Activated CD4-positive, CD25-positive, alpha-beta regulatory T cell treated with anti-CD3 and anti-CD28 coated beads, Interleukin-2, amount 50 U/mL, for 16 hours (primary cell): ENCODE data around the gene TSPAN7.

Source experiments
- DNase-seq: peaks from one replicate; pipeline ENCODE4 v3.0.0-alpha.2; 2020; ENCODE audit warnings: low read depth, low spot score

The TSPAN7 gene

GRCh38 chrX:38594434-38594833 lies 33.1 kb downstream of the TSPAN7 start:
- DNase-seq: no peak

GRCh38 chrX:38595801-38596200 lies 34.5 kb downstream of the TSPAN7 start:
- DNase-seq: no peak

- no peak for DNase-seq
These were observed 35.6 kb downstream of the TSPAN7 start for GRCh38 chrX:38596939-38597338.

GRCh38 chrX:38599796-38600755 lies 38.7 kb downstream of the TSPAN7 start:
- DNase-seq: no peak

GRCh38 chrX:38601866-38602265 lies 40.5 kb downstream of the TSPAN7 start:
- no peak for DNase-seq

- no peak for DNase-seq
These were observed 45.5 kb downstream of the TSPAN7 start for GRCh38 chrX:38606821-38607220.

GRCh38 chrX:38607976-38608375 lies 46.6 kb downstream of the TSPAN7 start:
- no peak for DNase-seq

GRCh38 chrX:38610849-38611248 lies 49.5 kb downstream of the TSPAN7 start:
- DNase-seq: no peak

- no peak for DNase-seq
These were observed 50.9 kb downstream of the TSPAN7 start for GRCh38 chrX:38612281-38612680.

- DNase-seq: no peak
These were observed 53.1 kb downstream of the TSPAN7 start for GRCh38 chrX:38614485-38614884.

GRCh38 chrX:38616904-38617303 lies 55.6 kb downstream of the TSPAN7 start:
- no peak for DNase-seq

GRCh38 chrX:38618180-38618579 lies 56.8 kb downstream of the TSPAN7 start:
- DNase-seq: no peak

GRCh38 chrX:38620623-38621022 lies 59.3 kb downstream of the TSPAN7 start:
- DNase-seq: no peak

- no peak for DNase-seq
These were observed 65.0 kb downstream of the TSPAN7 start for GRCh38 chrX:38626296-38626695.

- DNase-seq: no peak
These were observed 66.3 kb downstream of the TSPAN7 start for GRCh38 chrX:38627683-38628082.

GRCh38 chrX:38628587-38628986 lies 67.2 kb downstream of the TSPAN7 start:
- DNase-seq: no peak

- DNase-seq: no peak
These were observed 71.2 kb downstream of the TSPAN7 start for GRCh38 chrX:38632516-38632915.

- no peak for DNase-seq
These were observed 73.3 kb downstream of the TSPAN7 start for GRCh38 chrX:38634665-38635064.

- no peak for DNase-seq
These were observed 75.8 kb downstream of the TSPAN7 start for GRCh38 chrX:38636949-38637819.

GRCh38 chrX:38638952-38639529 lies 77.7 kb downstream of the TSPAN7 start:
- no peak for DNase-seq

- DNase-seq: no peak
These were observed 78.4 kb downstream of the TSPAN7 start for GRCh38 chrX:38639730-38640129.

- DNase-seq: no peak
These were observed 79.9 kb downstream of the TSPAN7 start for GRCh38 chrX:38641197-38641596.
